22Rv1 (cell line): ENCODE results near the gene UBE2U.

Source experiments
- CTCF ChIP-seq: fragments of 450-650 bp; IDR thresholded peaks from 2 replicates; pipeline ENCODE4 v1.5.1; 2017; ENCODE audit warnings: mild to moderate bottlenecking
- ZFX ChIP-seq: fragments of 450-650 bp; IDR thresholded peaks from 2 replicates; pipeline ENCODE4 v1.6.1; 2017; ENCODE audit warnings: antibody characterized with exemption, borderline replicate concordance

GRCh38 chr1:64241069-64241468 lies 37.6 kb downstream of the UBE2U start:
- TF ChIP-seq CTCF (no peak), ZFX (no peak)
